ENCODE results near the gene SLC10A3. TPM values are rescaled to one million over a fixed set of nuclear protein-coding genes. Genes with fewer than 3 reads are reported as not detected.

The SLC10A3 gene
- total and polyA plus RNA-seq, 2 donors (not counting 1 experiment from before 2014, with no cell fraction given) = 17.9 to 36.9 TPM

GRCh38 chrX:154508384-154508745 lies 17.9 kb upstream of the SLC10A3 start:
- CTCF ChIA-PET = no interaction called here
- no peaks in the 10 kb centered on the region for H3K27me3 ChIP-seq (replicated peaks in 1 of 4; ENCODE audit: control extremely low read depth in 1 of 4, control insufficient read depth in 3 of 4, insufficient read depth in 4 of 4, low read length in 3 of 4)
- WGBS (ENCODE audit: insufficient coverage) = 97% methylated on average over 6 of the region's 13 CpGs
- H3K4me3 Mint-ChIP-seq = no peak overlapping the region
- no peak overlapping the region for H3K27ac ChIP-seq (ENCODE audit: low read length in 2 of 2)
- POLR2A ChIA-PET = no interaction called here
- peaks cover 0 to 3% (median 0%) of the 10 kb centered on the region in 3 donors for H3K9me3 ChIP-seq (ENCODE audit: control extremely low read depth in 1 of 3, control insufficient read depth in 2 of 3, insufficient read depth in 1 of 3, low read length in 2 of 3)
- TF ChIP-seq CTCF (IDR thresholded peaks at IDR 0.05) (no peak), EZH2 (IDR thresholded peaks at IDR 0.05; ENCODE audit: borderline replicate concordance, insufficient read depth, low read depth, low read length, poor library complexity, severe bottlenecking) (no peak)
- no peak overlapping the region for H3K27ac Mint-ChIP-seq
- no peaks in the 10 kb centered on the region for H3K79me2 ChIP-seq (ENCODE audit: control insufficient read depth, insufficient read depth, low read length)
- H3K9me3 Mint-ChIP-seq (ENCODE audit: insufficient read depth) = no peaks in the 10 kb centered on the region
- ATAC-seq (ENCODE audit: low read depth) = no peak
- intact Hi-C loops (cut with micrococcal nuclease) = no loop called here
- no peak for DNase-seq
- H3K27me3 Mint-ChIP-seq = no peaks in the 10 kb centered on the region
- no peak overlapping the region for H3K4me2 ChIP-seq (replicated peaks; ENCODE audit: low read depth, low read length, poor library complexity, severe bottlenecking)
- H3K36me3 ChIP-seq (replicated peaks in 1 of 2; ENCODE audit: control extremely low read depth in 1 of 2, control insufficient read depth in 1 of 2, extremely low read depth in 1 of 2, insufficient read depth in 2 of 2, low read length in 1 of 2) = peaks cover 0 to 18% of the 10 kb centered on the region in 2 experiments
- H4K20me1 ChIP-seq (ENCODE audit: control insufficient read depth, insufficient read depth, low read length, poor library complexity, severe bottlenecking) = no peaks in the 10 kb centered on the region
- peaks cover 0 to 7% of the 10 kb centered on the region in 2 donors for H3K4me1 ChIP-seq (ENCODE audit: control insufficient read depth in 2 of 2, insufficient read depth in 2 of 2, low read length in 2 of 2)
- no peak overlapping the region for H3K9ac ChIP-seq (ENCODE audit: low read length)
- H3K4me3 ChIP-seq (ENCODE audit: control extremely low read depth in 1 of 5, extremely low read depth in 1 of 5, insufficient read depth in 1 of 5, low read depth in 2 of 5, low read length in 4 of 5) = no peak overlapping the region
- peaks cover 3% of the 10 kb centered on the region for H3K4me1 Mint-ChIP-seq
- no peak overlapping the region for H2AFZ ChIP-seq (ENCODE audit: insufficient read depth, low read depth, low read length, poor library complexity, severe bottlenecking)

GRCh38 chrX:154507673-154508383 lies 17.4 kb upstream of the SLC10A3 start:
- Histone ChIP-seq H3K4me1 (ENCODE audit: control insufficient read depth in 2 of 2, insufficient read depth in 2 of 2, low read length in 2 of 2) (peaks cover 0 to 7% of the 10 kb centered on the region in 2 donors), H2AFZ (ENCODE audit: insufficient read depth, low read depth, low read length, poor library complexity, severe bottlenecking) (no peak overlapping the region), H3K36me3 (replicated peaks in 1 of 2; ENCODE audit: control extremely low read depth in 1 of 2, control insufficient read depth in 1 of 2, extremely low read depth in 1 of 2, insufficient read depth in 2 of 2, low read length in 1 of 2) (peaks cover 0 to 18% of the 10 kb centered on the region in 2 experiments), H3K4me3 (ENCODE audit: control extremely low read depth in 1 of 5, extremely low read depth in 1 of 5, insufficient read depth in 1 of 5, low read depth in 2 of 5, low read length in 4 of 5) (no peak overlapping the region), H4K20me1 (ENCODE audit: control insufficient read depth, insufficient read depth, low read length, poor library complexity, severe bottlenecking) (no peaks in the 10 kb centered on the region), H3K9me3 (ENCODE audit: control extremely low read depth in 1 of 3, control insufficient read depth in 2 of 3, insufficient read depth in 1 of 3, low read length in 2 of 3) (peaks cover 0 to 3% (median 0%) of the 10 kb centered on the region in 3 donors), H3K27me3 (replicated peaks in 1 of 4; ENCODE audit: control extremely low read depth in 1 of 4, control insufficient read depth in 3 of 4, insufficient read depth in 4 of 4, low read length in 3 of 4) (no peaks in the 10 kb centered on the region), H3K9ac (ENCODE audit: low read length) (no peak overlapping the region), H3K27ac (ENCODE audit: low read length in 2 of 2) (no peak overlapping the region), H3K79me2 (ENCODE audit: control insufficient read depth, insufficient read depth, low read length) (no peaks in the 10 kb centered on the region), H3K4me2 (replicated peaks; ENCODE audit: low read depth, low read length, poor library complexity, severe bottlenecking) (no peak overlapping the region)
- Mint-ChIP-seq H3K27me3 (no peaks in the 10 kb centered on the region), H3K27ac (no peak overlapping the region), H3K9me3 (ENCODE audit: insufficient read depth) (no peaks in the 10 kb centered on the region), H3K4me1 (peaks cover 3% of the 10 kb centered on the region), H3K4me3 (no peak overlapping the region)
- POLR2A ChIA-PET = no interaction called here
- ATAC-seq (ENCODE audit: low read depth) = no peak
- no peak for DNase-seq
- 97% methylated on average over 9 of the region's 24 CpGs for whole genome bisulfite sequencing (ENCODE audit: insufficient coverage)
- TF ChIP-seq CTCF (IDR thresholded peaks at IDR 0.05) (no peak), EZH2 (IDR thresholded peaks at IDR 0.05; ENCODE audit: borderline replicate concordance, insufficient read depth, low read depth, low read length, poor library complexity, severe bottlenecking) (no peak)
- CTCF ChIA-PET = no interaction called here
- intact Hi-C loops (cut with micrococcal nuclease) = no loop called here

Data from B cell (primary cell).